ENCODE measurements around the gene HPN.
"Not testable (repeated sequence)": the region's sequence is repeated elsewhere in the genome, so short reads cannot be mapped to it uniquely, and the experiment has no call there.

Gene HPN

GRCh38 chr19:35041548-35042055, at the start of gene HPN:
Gene HPN (plus strand): TSS chr19:35041721. CDS start chr19:35042507, 786 bp downstream.
- DNase-seq: no peak

- not testable (repeated sequence) for DNase-seq
Observed at GRCh38 chr19:34992582-34992981, 48.9 kb upstream of the HPN start.

GRCh38 chr19:34994286-34994642, 47.3 kb upstream of the HPN start:
- no peak for DNase-seq

GRCh38 chr19:34994643-34995541, 46.6 kb upstream of the HPN start:
- no peak for DNase-seq

- DNase-seq: no peak
Observed at GRCh38 chr19:34995551-34995950, 46.0 kb upstream of the HPN start.

- DNase-seq: no peak
Observed at GRCh38 chr19:34997071-34997617, 44.4 kb upstream of the HPN start.

- DNase-seq: not testable (repeated sequence)
Observed at GRCh38 chr19:34998224-34998623, 43.3 kb upstream of the HPN start.

- no peak for DNase-seq
Observed at GRCh38 chr19:34998777-34999497, 42.6 kb upstream of the HPN start.

GRCh38 chr19:34999498-35000337, 41.8 kb upstream of the HPN start, which contains the start of gene GRAMD1A:
Gene GRAMD1A (plus strand): TSS chr19:35000323. CDS start chr19:35000479, 156 bp downstream.
- peak; percentile 87 for DNase-seq

- no peak for DNase-seq
Observed at GRCh38 chr19:35000338-35000646, 41.2 kb upstream of the HPN start.

GRCh38 chr19:35000647-35001501, 40.6 kb upstream of the HPN start:
- peak; percentile 36 for DNase-seq

GRCh38 chr19:35002037-35002535, 39.4 kb upstream of the HPN start:
- DNase-seq: no peak

GRCh38 chr19:35004517-35005255, 36.8 kb upstream of the HPN start:
- DNase-seq: no peak

- DNase-seq: no peak
Observed at GRCh38 chr19:35005256-35005977, 36.1 kb upstream of the HPN start.

GRCh38 chr19:35006007-35006341, 35.5 kb upstream of the HPN start:
- not testable (repeated sequence) for DNase-seq

GRCh38 chr19:35006342-35006998, 35.1 kb upstream of the HPN start:
- peak; percentile 10 for DNase-seq

- DNase-seq: no peak
Observed at GRCh38 chr19:35006999-35007365, 34.5 kb upstream of the HPN start.

GRCh38 chr19:35007427-35007826, 34.1 kb upstream of the HPN start:
- DNase-seq: not testable (repeated sequence)

- no peak for DNase-seq
Observed at GRCh38 chr19:35008891-35009341, 32.6 kb upstream of the HPN start.

All from fibroblast of upper back skin (primary cell).